Adipose tissue (tissue), 3 donors: ENCODE data around the gene PPP4R4. TPM values are rescaled to one million over a fixed set of nuclear protein-coding genes. Genes with fewer than 3 reads are reported as not detected.

Experiments used
- H3K27ac ChIP-seq: one replicate; pipeline ENCODE4 v1.5.1; 2013; ENCODE audit warnings: low read depth, low read length
- WGBS, 3 donors: extraction: QIAGEN DNeasy Blood & Tissue Kit; methylation state at CpG; one replicate each; pipeline ENCODE4 v1.1.7; 2013; 5-methylcytosine and 5-hydroxymethylcytosine counted together
- polyA plus RNA-seq, 3 donors: library from polyadenylated mRNA; stranded (reverse); fragments of 200-250 nt; gene quantifications; one replicate each; pipeline ENCODE4 v1.2.3, GENCODE V29; 2013
- donor health status: healthy with polysubstance abuse.
- donor health status: Bipolar disorder and iron deficiency.
- donor health status: healthy.

PPP4R4 gene
- polyA plus RNA-seq, 3 donors: 0.10 to 0.30 (median 0.11) TPM

DNA sequence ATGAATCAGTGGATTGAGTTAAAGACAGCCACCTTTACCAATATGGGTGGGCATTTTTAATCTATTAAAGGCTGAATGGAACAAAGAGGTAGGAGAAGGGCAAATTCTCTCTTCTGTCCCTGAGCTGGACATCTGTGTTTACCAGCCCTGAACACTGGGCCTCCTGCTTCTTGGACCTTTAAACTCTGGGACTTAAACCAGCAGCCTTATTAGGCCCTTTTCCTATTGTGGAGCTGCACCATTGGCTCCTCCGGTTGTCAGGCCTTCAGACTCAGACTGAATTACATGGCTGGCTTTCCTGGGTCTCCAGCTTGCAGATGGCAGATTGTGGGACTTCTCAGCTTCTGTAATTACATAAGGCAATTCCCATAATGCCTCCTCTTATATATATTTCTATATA is 142.6 kb downstream of the PPP4R4 start:
- H3K27ac ChIP-seq: no peak overlapping the region
- 72 to 94% (median 85%) methylated on average over 1 of the region's 1 CpG for WGBS, 3 donors

DNA sequence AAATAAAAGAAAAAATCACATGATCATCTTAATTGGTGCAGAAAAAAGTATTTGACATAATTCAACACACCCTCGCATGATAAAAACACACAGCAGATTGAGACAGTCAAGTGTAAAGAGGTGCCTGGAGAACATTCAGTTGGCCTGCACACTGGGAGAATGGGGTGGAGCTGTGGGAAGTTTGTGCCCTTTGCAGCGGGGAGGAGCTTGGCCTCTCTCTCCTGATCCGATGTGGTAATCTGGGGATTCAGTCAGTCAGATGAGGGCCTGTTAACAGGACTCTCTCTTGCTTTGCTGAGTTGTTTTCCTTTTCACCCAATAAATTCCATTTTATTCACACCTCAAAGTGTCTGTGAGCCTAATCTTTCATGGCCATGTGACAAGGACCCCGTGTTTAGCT is 143.1 kb downstream of the PPP4R4 start:
- H3K27ac ChIP-seq: no peak overlapping the region
- WGBS, 3 donors: 45 to 57% (median 54%) methylated on average over 4 of the region's 4 CpGs

DNA sequence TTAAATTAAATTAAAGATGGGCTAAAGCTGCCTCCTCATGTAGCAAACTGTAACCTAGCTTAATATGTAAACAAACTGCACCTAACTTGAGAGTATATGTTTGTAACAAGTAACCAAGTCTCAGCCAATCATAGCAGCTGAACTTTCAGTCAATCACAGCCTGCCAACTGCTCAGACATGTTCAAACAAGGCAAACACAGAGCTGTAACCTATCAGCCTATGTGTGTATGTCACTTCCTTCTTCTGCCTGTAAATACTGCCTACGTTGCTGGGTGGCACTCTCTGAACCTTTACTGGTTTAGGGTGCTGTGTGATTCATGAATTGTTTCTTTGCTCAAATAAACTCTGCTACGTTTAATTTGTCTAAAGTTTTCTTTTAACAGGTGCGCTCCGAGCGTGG is 146.1 kb downstream of the PPP4R4 start:
- H3K27ac ChIP-seq: no peak overlapping the region
- 37 to 66% (median 58%) methylated on average over 5 of the region's 5 CpGs for WGBS, 3 donors

DNA sequence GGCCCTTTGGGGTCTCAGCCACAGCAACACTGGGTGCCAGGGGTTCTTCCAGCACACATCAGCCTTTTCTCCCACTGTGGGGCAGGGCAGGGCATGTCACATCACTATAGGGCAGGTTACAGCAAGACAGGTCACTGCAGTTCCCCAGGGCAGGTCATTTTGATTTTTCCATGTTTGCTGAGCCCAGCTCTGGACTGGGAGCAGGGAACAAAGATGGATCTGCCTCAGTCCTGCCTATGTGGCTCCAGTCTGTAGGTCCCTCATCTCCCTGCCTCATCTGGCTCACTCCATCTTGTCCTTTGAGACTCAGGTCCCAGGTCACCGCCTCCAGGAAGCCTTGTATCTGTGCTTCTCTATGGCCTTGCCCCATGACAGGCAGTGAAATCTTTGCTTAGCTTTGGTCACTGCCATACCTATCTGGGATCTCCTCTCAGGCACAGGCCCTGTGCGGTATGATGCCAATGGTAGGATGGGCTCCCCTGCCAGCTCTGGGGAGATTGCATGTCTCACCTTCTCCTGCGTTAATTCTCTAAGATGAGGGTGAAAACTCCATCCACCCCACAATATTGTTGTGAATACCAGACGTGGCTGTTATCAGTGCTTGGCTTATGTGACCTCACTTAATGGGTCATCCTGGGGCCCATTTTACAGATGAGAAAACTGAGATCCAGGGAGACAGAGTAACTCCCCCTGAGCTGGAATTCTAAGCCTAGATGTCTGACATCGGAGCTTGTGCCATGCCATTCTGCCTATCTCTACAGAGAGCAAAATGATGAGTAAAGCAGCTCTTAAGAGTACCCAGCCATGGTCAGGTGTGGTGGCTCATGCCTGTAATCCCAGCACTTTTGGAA is 147.5 kb downstream of the PPP4R4 start:
- no peak overlapping the region for H3K27ac ChIP-seq
- 76 to 83% (median 80%) methylated on average over 5 of the region's 5 CpGs for WGBS, 3 donors

DNA sequence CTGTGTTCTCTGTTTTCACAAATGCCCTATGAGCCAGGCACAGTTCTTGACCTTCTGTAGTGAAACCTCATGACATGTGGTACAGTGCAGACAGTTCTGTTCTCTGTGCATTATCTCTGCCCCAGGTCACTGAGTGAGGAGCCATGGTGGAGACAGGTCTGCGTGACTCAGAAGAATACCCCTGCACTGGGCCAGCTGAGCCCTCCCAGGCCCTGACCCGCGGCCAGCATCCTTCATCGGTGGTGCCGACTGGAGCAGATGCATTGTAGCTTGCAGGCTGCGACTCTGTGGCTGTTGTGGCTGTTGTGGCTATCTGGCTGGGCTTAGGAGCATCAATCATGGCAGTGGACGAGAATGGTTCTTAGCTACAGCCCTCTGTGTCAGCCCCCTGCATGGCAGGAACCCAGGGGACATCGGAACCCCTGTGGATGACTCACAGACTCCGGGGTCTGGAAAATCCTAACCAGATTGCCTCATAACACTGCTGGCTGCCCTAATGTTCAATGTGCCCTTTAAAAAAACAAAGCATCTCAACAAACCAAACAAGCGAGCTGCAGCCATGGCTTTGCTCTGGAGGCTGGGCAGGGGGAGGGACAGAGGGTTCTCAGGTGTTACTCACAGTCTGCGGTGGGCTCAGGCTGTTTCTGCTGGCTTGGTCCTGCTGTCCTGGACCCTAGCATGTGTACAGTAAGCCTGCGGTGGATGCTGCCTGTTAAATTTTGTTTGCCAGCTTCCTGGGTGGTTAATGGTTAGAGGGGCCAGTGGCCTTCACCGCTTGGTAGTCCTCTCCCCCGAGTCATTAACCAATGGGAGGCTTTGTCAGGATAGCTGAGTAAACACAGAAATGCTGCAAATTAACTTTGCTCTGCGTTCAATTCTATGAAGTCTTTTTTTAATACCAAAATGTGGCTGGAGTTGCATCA is 148.8 kb downstream of the PPP4R4 start, which contains the start of gene SERPINA6:
Gene SERPINA6 (minus strand): TSS at position 689 of the 923 bp plus-strand sequence. CDS start 8,688 bp downstream, outside the sequence.
- WGBS, 3 donors: 42 to 74% (median 70%) methylated on average over 15 of the region's 15 CpGs
- H3K27ac ChIP-seq: no peak within 1 kb of the TSS

DNA sequence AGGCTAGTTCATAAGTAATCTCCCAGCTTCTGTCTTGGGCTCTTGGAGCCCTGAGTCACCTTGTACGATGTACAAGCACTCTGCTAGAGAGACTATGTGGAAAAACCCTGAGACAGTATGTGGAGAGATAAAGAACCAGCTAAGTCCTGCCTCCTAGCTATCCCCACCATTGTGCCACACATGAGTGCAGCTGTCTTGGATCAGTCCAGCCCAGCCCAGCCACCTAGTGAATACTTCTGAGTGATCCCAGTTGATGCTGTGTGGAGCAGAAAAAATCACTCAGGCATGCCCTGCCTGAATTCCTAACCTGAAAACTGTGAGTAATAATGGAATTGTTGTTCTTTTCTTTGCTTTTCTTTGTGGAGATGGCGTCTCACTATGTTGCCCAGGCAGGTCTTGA is 154.1 kb downstream of the PPP4R4 start:
- WGBS, 3 donors: 84 to 88% (median 87%) methylated on average over 2 of the region's 2 CpGs
- no peak overlapping the region for H3K27ac ChIP-seq

Other genes starting within 250 kb of the PPP4R4 start
- not detected for gene FAM181A, start 247.0 kb upstream of the PPP4R4 start, polyA plus RNA-seq
- gene ASB2, start 197.8 kb upstream of the PPP4R4 start, polyA plus RNA-seq: 1 to 10 TPM in 1 of 3 donors, under 1 TPM in 2; 0.29 to 1.1 (median 0.65) TPM
- gene CCDC197, start 177.0 kb upstream of the PPP4R4 start, polyA plus RNA-seq: not detected
- gene OTUB2, start 148.0 kb upstream of the PPP4R4 start, polyA plus RNA-seq: under 1 TPM; 0.11 to 0.53 (median 0.24) TPM
- gene DDX24, start 93.1 kb upstream of the PPP4R4 start, polyA plus RNA-seq: 100 to 1,000 TPM in 1 of 3 donors, 10 to 100 TPM in 2; 41.2 to 122 (median 63.8) TPM
- 10 to 100 TPM; 11.0 to 23.1 (median 20.5) TPM for gene IFI27L1, start 93.0 kb upstream of the PPP4R4 start, polyA plus RNA-seq
- 100 to 1,000 TPM; 140 to 586 (median 483) TPM for gene IFI27, start 63.6 kb upstream of the PPP4R4 start, polyA plus RNA-seq
- 100 to 1,000 TPM in 1 of 3 donors, 10 to 100 TPM in 2; 22.5 to 120 (median 48.8) TPM for gene IFI27L2, start 44.7 kb upstream of the PPP4R4 start, polyA plus RNA-seq
- under 1 TPM in 1 of 3 donors, not detected in 2; 0.07 TPM for gene SERPINA10, start 118.9 kb downstream of the PPP4R4 start, polyA plus RNA-seq
- 1 to 10 TPM in 1 of 3 donors, not detected in 2; 3.5 TPM for gene SERPINA6, start 149.0 kb downstream of the PPP4R4 start, polyA plus RNA-seq
- not detected for gene SERPINA2, start 192.4 kb downstream of the PPP4R4 start, polyA plus RNA-seq
- gene SERPINA1, start 214.3 kb downstream of the PPP4R4 start, polyA plus RNA-seq: 10 to 100 TPM; 37.5 to 56.2 (median 50.9) TPM